SK-N-SH (cell line): ENCODE data around the gene WTIP. TPM values are rescaled to one million over a fixed set of nuclear protein-coding genes. Genes with fewer than 3 reads are reported as not detected.

Source experiments
- CTCF ChIA-PET: fragments of 300-600, 350-600 bp; formaldehyde crosslinking; extraction: SDS; loops from one replicate; lab custom pipeline; 2021; lab: Yijun Ruan, JAX
- POLR2A ChIA-PET: fragments of 350-600 bp; sonication (Branson Sonifier 250); formaldehyde crosslinking; extraction: SDS; loops from one replicate; lab custom pipeline; 2020; ENCODE audit warnings: antibody characterized with exemption, inconsistent platforms; lab: Yijun Ruan, JAX
- DNase-seq: peaks from one replicate; pipeline ENCODE4 v3.0.0; 2012
- H2AFZ ChIP-seq: fragments of 200-600 bp; sonication (generic); 2 replicates; pipeline ENCODE4 v1.8.1; 2016; ENCODE audit warnings: antibody characterized with exemption, mild to moderate bottlenecking, low read depth
- H3F3A ChIP-seq: fragments of 200-600 bp; sonication (generic); replicated peaks from 2 replicates; pipeline ENCODE3; 2016; ENCODE audit warnings: antibody characterized with exemption, mild to moderate bottlenecking; ENCODE audit not compliant: insufficient read depth
- H3K27ac ChIP-seq, 2 experiments: fragments of 200-500 bp in 1 of 2; fragments of 200-600 bp in 1 of 2; sonication (Bioruptor generic) in 1 of 2; sonication (generic), shearing (Covaris generic) in 1 of 2; 2 replicates each; pipeline versions ENCODE4 v1.5.1 to v1.6.1; 2014 to 2016; ENCODE audit warnings: low read depth in 2 of 2, inconsistent platforms in 1 of 2, low read length in 1 of 2, mild to moderate bottlenecking in 1 of 2, mixed read lengths in 1 of 2
- H3K27me3 ChIP-seq: fragments of 200-600 bp; sonication (generic), shearing (Covaris generic); 2 replicates; pipeline ENCODE4 v1.6.1; 2016; ENCODE audit warnings: mixed run types; ENCODE audit not compliant: insufficient read depth
- H3K36me3 ChIP-seq, 2 experiments: fragments of 200-500 bp in 1 of 2; fragments of 200-600 bp in 1 of 2; sonication (Bioruptor generic) in 1 of 2; sonication (generic) in 1 of 2; replicated peaks in 1 of 2; 2 replicates each; pipeline versions ENCODE3 to v1.5.1; 2014 to 2016; ENCODE audit warnings: low read length in 1 of 2, mild to moderate bottlenecking in 1 of 2; ENCODE audit not compliant: insufficient read depth in 2 of 2, control insufficient read depth in 1 of 2
- H3K4me1 ChIP-seq, 2 experiments: fragments of 200-500 bp in 1 of 2; fragments of 200-600 bp in 1 of 2; sonication (Bioruptor generic) in 1 of 2; sonication (generic), shearing (Covaris generic) in 1 of 2; 2 replicates each; pipeline versions ENCODE4 v1.5.1 to v1.6.1; 2014 to 2016; ENCODE audit warnings: low read depth in 1 of 2, low read length in 1 of 2, mixed run types in 1 of 2; ENCODE audit not compliant: insufficient read depth in 2 of 2, control insufficient read depth in 1 of 2
- H3K4me2 ChIP-seq: fragments of 200-600 bp; sonication (generic), shearing (Covaris generic); 2 replicates; pipeline ENCODE4 v1.6.1; 2017; ENCODE audit warnings: mixed run types
- H3K4me3 ChIP-seq, 2 experiments: fragments of 200-500 bp in 1 of 2; fragments of 200-600 bp in 1 of 2; sonication (Bioruptor generic) in 1 of 2; sonication (generic), shearing (Covaris generic) in 1 of 2; 2 replicates each; pipeline versions ENCODE4 v1.5.1 to v1.8.1; 2014 to 2016; ENCODE audit warnings: low read depth in 2 of 2, inconsistent platforms in 1 of 2, low read length in 1 of 2, mild to moderate bottlenecking in 1 of 2, mixed read lengths in 1 of 2, moderate library complexity in 1 of 2
- H3K79me2 ChIP-seq: fragments of 200-600 bp; sonication (generic); 2 replicates; pipeline ENCODE4 v1.8.1; 2017; ENCODE audit warnings: mild to moderate bottlenecking; ENCODE audit not compliant: insufficient read depth
- H3K9ac ChIP-seq: fragments of 200-600 bp; sonication (generic); 2 replicates; pipeline ENCODE4 v1.6.1; 2017; ENCODE audit warnings: mixed run types
- H3K9me2 ChIP-seq: fragments of 200-600 bp; sonication (generic); 2 replicates; pipeline ENCODE4 v1.6.1; 2017; ENCODE audit warnings: mixed run types
- H3K9me3 ChIP-seq: fragments of 200-600 bp; sonication (generic); 2 replicates; pipeline ENCODE4 v1.6.1; 2017; ENCODE audit warnings: mixed run types, mild to moderate bottlenecking, moderate library complexity
- H4K20me1 ChIP-seq: fragments of 200-600 bp; sonication (generic); 2 replicates; pipeline ENCODE4 v1.6.1; 2017; ENCODE audit warnings: mild to moderate bottlenecking, mixed run types; ENCODE audit not compliant: insufficient read depth
- CHD2 ChIP-seq: fragments of 150-350 bp; IDR thresholded peaks from 2 replicates; pipeline ENCODE4 v1.6.1; 2018; ENCODE audit warnings: low read length; ENCODE audit not compliant: partially characterized antibody
- ELF1 ChIP-seq: IDR thresholded peaks from 2 replicates; pipeline ENCODE4 v1.4.0; 2012
- EP300 ChIP-seq, 2 experiments: IDR thresholded peaks; 2 replicates each; pipeline versions ENCODE4 v1.4.0 to v1.6.1; 2012; ENCODE audit warnings: borderline replicate concordance in 1 of 2, low read depth in 1 of 2, low read length in 1 of 2
- EZH2phosphoT487 ChIP-seq: fragments of 200-600 bp; sonication (generic); IDR thresholded peaks from 2 replicates; pipeline ENCODE4 v1.6.1; 2017; ENCODE audit warnings: low read depth, mixed run types, mild to moderate bottlenecking, antibody characterized with exemption, moderate library complexity, borderline replicate concordance
- FOSL2 ChIP-seq: IDR thresholded peaks from 2 replicates; pipeline ENCODE4 v1.4.0; 2012; ENCODE audit warnings: low read depth, mild to moderate bottlenecking, moderate library complexity, borderline replicate concordance
- FOXM1 ChIP-seq: IDR thresholded peaks from 2 replicates; pipeline ENCODE4 v1.4.0; 2012; ENCODE audit warnings: low read depth, mild to moderate bottlenecking
- GABPA ChIP-seq: IDR thresholded peaks from 2 replicates; pipeline ENCODE4 v1.4.0; 2012; ENCODE audit warnings: low read depth, mild to moderate bottlenecking
- NFIC ChIP-seq: IDR thresholded peaks from 2 replicates; pipeline ENCODE4 v1.4.0; 2012; ENCODE audit warnings: borderline replicate concordance
- RFX5 ChIP-seq: IDR thresholded peaks from 2 replicates; pipeline ENCODE4 v1.6.1; 2012; ENCODE audit warnings: mild to moderate bottlenecking, improper control_type of control experiment, low read length
- RXRA ChIP-seq: IDR thresholded peaks from 2 replicates; pipeline ENCODE4 v1.4.0; 2012; ENCODE audit warnings: low read depth, mild to moderate bottlenecking, borderline replicate concordance
- WGBS: methylation state at CpG from one replicate; pipeline ENCODE4 v1.1.6; 2017; ENCODE audit warnings: low lambda C conversion rate; 5-methylcytosine and 5-hydroxymethylcytosine counted together
- polyA plus RNA-seq, 3 experiments: library from polyadenylated mRNA; depleted of rRNA; stranded (reverse); fragments of >200 nt; gene quantifications; 2 replicates each; pipeline ENCODE4 v1.2.3, GENCODE V29; 2012
- TF ChIP-seq, protein P1 (sequence below): IDR thresholded peaks from 2 replicates; pipeline ENCODE4 v1.4.0; 2012; ENCODE audit warnings: low read depth, borderline replicate concordance
- TF ChIP-seq, protein P2 (sequence below): fragments of 150-350 bp; IDR thresholded peaks from 2 replicates; pipeline ENCODE4 v1.6.1; 2016; ENCODE audit warnings: mild to moderate bottlenecking, low read depth, low read length
- TF ChIP-seq, protein P3 (sequence below): IDR thresholded peaks from 2 replicates; pipeline ENCODE4 v1.4.0; 2012; ENCODE audit warnings: low read depth, borderline replicate concordance
- TF ChIP-seq, protein P4 (sequence below): fragments of 200-600 bp; sonication (generic); IDR thresholded peaks from 2 replicates; pipeline ENCODE4 v1.6.1; 2017; ENCODE audit warnings: antibody characterized with exemption, mild to moderate bottlenecking, moderate library complexity
- TF ChIP-seq, protein P5 (sequence below): IDR thresholded peaks from 2 replicates; pipeline ENCODE4; 2012

The WTIP gene
- polyA plus RNA-seq, 1 of the 3 experiments (the other 2 are of a cell fraction): 27.7 TPM

DNA sequence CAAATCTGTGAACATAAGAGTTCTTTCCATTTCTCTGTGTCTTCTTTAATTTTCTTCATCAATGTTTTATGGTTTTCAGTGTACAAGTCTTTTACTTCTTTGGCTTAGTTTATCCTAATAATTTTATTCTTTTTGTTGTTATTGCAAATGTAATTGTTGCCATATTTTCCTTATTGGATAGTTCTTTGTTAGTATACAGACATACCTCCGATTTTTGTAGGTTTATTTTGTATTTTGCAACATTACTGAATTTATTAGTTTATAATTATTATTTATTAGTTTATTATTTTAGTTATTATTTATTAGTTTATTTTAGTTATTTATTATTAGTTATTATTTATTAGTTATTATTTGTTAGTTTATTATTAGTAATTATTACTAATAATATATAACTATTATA is 43.4 kb downstream of the WTIP start:
- Histone ChIP-seq H3F3A (no peaks in the 10 kb centered on the region), H3K27me3 (0 out of 2 replicates have a peak, but pooled peaks cover 4% of the 10 kb centered on the region), H3K27ac (no peak overlapping the region), H2AFZ (no peak overlapping the region), H3K79me2 (no peaks in the 10 kb centered on the region), H3K4me2 (no peak overlapping the region), H3K9me2 (no peaks in the 10 kb centered on the region), H3K36me3 (no peaks in the 10 kb centered on the region), H3K4me1 (no peaks in the 10 kb centered on the region), H3K9ac (no peak overlapping the region), H4K20me1 (no peaks in the 10 kb centered on the region), H3K9me3 (no peaks in the 10 kb centered on the region), H3K4me3 (no peak overlapping the region)
- 5% methylated on average over 1 of the region's 1 CpG for WGBS
- TF ChIP-seq EZH2phosphoT487: no peak
- TF ChIP-seq, protein P1, sequence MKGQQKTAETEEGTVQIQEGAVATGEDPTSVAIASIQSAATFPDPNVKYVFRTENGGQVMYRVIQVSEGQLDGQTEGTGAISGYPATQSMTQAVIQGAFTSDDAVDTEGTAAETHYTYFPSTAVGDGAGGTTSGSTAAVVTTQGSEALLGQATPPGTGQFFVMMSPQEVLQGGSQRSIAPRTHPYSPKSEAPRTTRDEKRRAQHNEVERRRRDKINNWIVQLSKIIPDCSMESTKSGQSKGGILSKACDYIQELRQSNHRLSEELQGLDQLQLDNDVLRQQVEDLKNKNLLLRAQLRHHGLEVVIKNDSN: no peak
- no peak for TF ChIP-seq GABPA
- no peak for TF ChIP-seq ELF1
- TF ChIP-seq, protein P2, sequence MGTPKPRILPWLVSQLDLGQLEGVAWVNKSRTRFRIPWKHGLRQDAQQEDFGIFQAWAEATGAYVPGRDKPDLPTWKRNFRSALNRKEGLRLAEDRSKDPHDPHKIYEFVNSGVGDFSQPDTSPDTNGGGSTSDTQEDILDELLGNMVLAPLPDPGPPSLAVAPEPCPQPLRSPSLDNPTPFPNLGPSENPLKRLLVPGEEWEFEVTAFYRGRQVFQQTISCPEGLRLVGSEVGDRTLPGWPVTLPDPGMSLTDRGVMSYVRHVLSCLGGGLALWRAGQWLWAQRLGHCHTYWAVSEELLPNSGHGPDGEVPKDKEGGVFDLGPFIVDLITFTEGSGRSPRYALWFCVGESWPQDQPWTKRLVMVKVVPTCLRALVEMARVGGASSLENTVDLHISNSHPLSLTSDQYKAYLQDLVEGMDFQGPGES: no peak
- no peak for TF ChIP-seq CHD2
- TF ChIP-seq, protein P3, sequence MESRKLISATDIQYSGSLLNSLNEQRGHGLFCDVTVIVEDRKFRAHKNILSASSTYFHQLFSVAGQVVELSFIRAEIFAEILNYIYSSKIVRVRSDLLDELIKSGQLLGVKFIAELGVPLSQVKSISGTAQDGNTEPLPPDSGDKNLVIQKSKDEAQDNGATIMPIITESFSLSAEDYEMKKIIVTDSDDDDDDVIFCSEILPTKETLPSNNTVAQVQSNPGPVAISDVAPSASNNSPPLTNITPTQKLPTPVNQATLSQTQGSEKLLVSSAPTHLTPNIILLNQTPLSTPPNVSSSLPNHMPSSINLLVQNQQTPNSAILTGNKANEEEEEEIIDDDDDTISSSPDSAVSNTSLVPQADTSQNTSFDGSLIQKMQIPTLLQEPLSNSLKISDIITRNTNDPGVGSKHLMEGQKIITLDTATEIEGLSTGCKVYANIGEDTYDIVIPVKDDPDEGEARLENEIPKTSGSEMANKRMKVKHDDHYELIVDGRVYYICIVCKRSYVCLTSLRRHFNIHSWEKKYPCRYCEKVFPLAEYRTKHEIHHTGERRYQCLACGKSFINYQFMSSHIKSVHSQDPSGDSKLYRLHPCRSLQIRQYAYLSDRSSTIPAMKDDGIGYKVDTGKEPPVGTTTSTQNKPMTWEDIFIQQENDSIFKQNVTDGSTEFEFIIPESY: no peak
- TF ChIP-seq, protein P4, sequence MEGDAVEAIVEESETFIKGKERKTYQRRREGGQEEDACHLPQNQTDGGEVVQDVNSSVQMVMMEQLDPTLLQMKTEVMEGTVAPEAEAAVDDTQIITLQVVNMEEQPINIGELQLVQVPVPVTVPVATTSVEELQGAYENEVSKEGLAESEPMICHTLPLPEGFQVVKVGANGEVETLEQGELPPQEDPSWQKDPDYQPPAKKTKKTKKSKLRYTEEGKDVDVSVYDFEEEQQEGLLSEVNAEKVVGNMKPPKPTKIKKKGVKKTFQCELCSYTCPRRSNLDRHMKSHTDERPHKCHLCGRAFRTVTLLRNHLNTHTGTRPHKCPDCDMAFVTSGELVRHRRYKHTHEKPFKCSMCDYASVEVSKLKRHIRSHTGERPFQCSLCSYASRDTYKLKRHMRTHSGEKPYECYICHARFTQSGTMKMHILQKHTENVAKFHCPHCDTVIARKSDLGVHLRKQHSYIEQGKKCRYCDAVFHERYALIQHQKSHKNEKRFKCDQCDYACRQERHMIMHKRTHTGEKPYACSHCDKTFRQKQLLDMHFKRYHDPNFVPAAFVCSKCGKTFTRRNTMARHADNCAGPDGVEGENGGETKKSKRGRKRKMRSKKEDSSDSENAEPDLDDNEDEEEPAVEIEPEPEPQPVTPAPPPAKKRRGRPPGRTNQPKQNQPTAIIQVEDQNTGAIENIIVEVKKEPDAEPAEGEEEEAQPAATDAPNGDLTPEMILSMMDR: no peak
- no peak for TF ChIP-seq FOSL2
- CTCF ChIA-PET: no interaction called here
- POLR2A ChIA-PET: no interaction called here
- DNase-seq: no peak

DNA sequence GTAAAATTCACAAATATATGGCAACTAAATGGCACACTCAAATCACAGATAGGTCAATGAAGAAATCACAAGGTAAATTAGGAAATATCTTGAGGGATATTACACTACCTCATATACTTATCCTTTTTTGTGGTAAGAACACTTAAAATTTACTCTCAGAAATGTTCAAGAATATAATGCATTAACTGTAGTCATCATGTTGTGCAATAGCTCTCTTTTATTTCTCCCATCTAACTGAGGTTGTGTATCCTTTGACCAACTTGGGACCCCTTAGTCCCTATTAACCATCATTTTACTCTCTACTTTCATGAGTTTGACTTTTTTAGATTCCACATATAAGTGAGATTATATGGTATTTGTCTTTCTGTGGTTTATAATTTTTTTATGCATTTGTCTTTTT is 52.6 kb downstream of the WTIP start:
- ChIA-PET POLR2A (no interaction called here), CTCF (no interaction called here)
- Histone ChIP-seq H3K79me2 (no peaks in the 10 kb centered on the region), H3K36me3 (no peaks in the 10 kb centered on the region), H3K27me3 (no peaks in the 10 kb centered on the region), H3F3A (no peaks in the 10 kb centered on the region), H3K4me2 (no peak overlapping the region), H2AFZ (no peak overlapping the region), H3K9me3 (no peaks in the 10 kb centered on the region), H4K20me1 (no peaks in the 10 kb centered on the region), H3K4me3 (no peak overlapping the region), H3K4me1 (no peaks in the 10 kb centered on the region), H3K9me2 (no peaks in the 10 kb centered on the region), H3K9ac (no peak overlapping the region), H3K27ac (no peak overlapping the region)
- no peak for DNase-seq
- TF ChIP-seq RFX5 (no peak), NFIC (no peak), RXRA (no peak), FOXM1 (no peak), EP300 (IDR thresholded peaks at IDR 0.05; ENCODE audit: borderline replicate concordance in 1 of 2, low read depth in 1 of 2, low read length in 1 of 2) (no peak)
- TF ChIP-seq, protein P5, sequence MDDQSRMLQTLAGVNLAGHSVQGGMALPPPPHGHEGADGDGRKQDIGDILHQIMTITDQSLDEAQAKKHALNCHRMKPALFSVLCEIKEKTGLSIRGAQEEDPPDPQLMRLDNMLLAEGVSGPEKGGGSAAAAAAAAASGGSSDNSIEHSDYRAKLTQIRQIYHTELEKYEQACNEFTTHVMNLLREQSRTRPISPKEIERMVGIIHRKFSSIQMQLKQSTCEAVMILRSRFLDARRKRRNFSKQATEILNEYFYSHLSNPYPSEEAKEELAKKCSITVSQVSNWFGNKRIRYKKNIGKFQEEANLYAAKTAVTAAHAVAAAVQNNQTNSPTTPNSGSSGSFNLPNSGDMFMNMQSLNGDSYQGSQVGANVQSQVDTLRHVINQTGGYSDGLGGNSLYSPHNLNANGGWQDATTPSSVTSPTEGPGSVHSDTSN: no peak
